Keratinocyte (primary cell): ENCODE results near the gene SKIDA1. TPM values are rescaled to one million over a fixed set of nuclear protein-coding genes. Genes with fewer than 3 reads are reported as not detected.

ENCODE experiments used
- DNase-seq: peaks from one replicate; pipeline ENCODE4 v3.0.0-alpha.2; 2011; ENCODE audit warnings: low read depth, missing footprints, low spot score
- FAIRE-seq: peaks from 2 replicates; lab custom pipeline; 2011; peaks lifted over from hg19 to GRCh38; lab: Jason Lieb, UNC
- H2AFZ ChIP-seq: 2 replicates; pipeline ENCODE4 v1.6.0; 2012; ENCODE audit warnings: low read length, control low read depth, inconsistent platforms; ENCODE audit not compliant: control insufficient read depth
- H3K27ac ChIP-seq: 2 replicates; pipeline ENCODE4 v1.5.1; 2011; ENCODE audit warnings: low read length; ENCODE audit not compliant: control insufficient read depth, insufficient read depth
- H3K27me3 ChIP-seq: 3 replicates; pipeline ENCODE4 v1.6.0; 2011; ENCODE audit warnings: low read length; ENCODE audit not compliant: control insufficient read depth, insufficient read depth; ENCODE audit errors: extremely low read depth
- H3K36me3 ChIP-seq, 2 experiments: 2 replicates in 1 of 2; 3 replicates in 1 of 2; pipeline ENCODE4 v1.5.1; 2011; ENCODE audit warnings: low read length in 2 of 2, mild to moderate bottlenecking in 1 of 2; ENCODE audit not compliant: control insufficient read depth in 2 of 2, insufficient read depth in 2 of 2; ENCODE audit errors: extremely low read depth in 1 of 2
- H3K4me1 ChIP-seq: 3 replicates; pipeline ENCODE4 v1.5.1; 2011; ENCODE audit warnings: low read length; ENCODE audit not compliant: control insufficient read depth, insufficient read depth; ENCODE audit errors: extremely low read depth
- H3K4me2 ChIP-seq: 3 replicates; pipeline ENCODE4 v1.6.0; 2011; ENCODE audit warnings: low read depth, low read length; ENCODE audit not compliant: control insufficient read depth, insufficient read depth; ENCODE audit errors: extremely low read depth
- H3K4me3 ChIP-seq, 3 experiments: fragments of 200-600 bp in 1 of 3; sonication (generic) in 1 of 3; 2 replicates in 2 of 3; 3 replicates in 1 of 3; pipeline ENCODE4 v1.5.1; 2011 to 2016; ENCODE audit warnings: low read length in 3 of 3, mild to moderate bottlenecking in 3 of 3, control low read depth in 2 of 3, inconsistent platforms in 1 of 3, low read depth in 1 of 3, mixed read lengths in 1 of 3, mixed run types in 1 of 3, moderate library complexity in 1 of 3; ENCODE audit not compliant: control insufficient read depth in 2 of 3, insufficient read depth in 2 of 3; ENCODE audit errors: extremely low read depth in 1 of 3
- H3K79me2 ChIP-seq: 2 replicates; pipeline ENCODE4 v1.6.0; 2012; ENCODE audit warnings: low read length; ENCODE audit not compliant: control insufficient read depth, insufficient read depth
- H3K9ac ChIP-seq: 3 replicates; pipeline ENCODE4 v1.6.0; 2011; ENCODE audit warnings: low read length; ENCODE audit not compliant: control insufficient read depth, insufficient read depth; ENCODE audit errors: extremely low read depth
- H3K9me1 ChIP-seq: 3 replicates; pipeline ENCODE4 v1.6.0; 2011; ENCODE audit warnings: low read length; ENCODE audit not compliant: control insufficient read depth, insufficient read depth; ENCODE audit errors: extremely low read depth
- H3K9me3 ChIP-seq: 2 replicates; pipeline ENCODE4 v1.5.1; 2012; ENCODE audit warnings: low read depth, low read length; ENCODE audit not compliant: control insufficient read depth
- H4K20me1 ChIP-seq: 3 replicates; pipeline ENCODE4 v1.6.0; 2011; ENCODE audit warnings: low read length; ENCODE audit not compliant: control insufficient read depth, insufficient read depth; ENCODE audit errors: extremely low read depth
- EZH2 ChIP-seq: IDR thresholded peaks from one replicate; pipeline ENCODE4 v1.6.1; 2012; ENCODE audit warnings: inconsistent platforms, mild to moderate bottlenecking, low read length, moderate library complexity
- dilution Hi-C: fragments of 300-500 bp; cut with MboI; formaldehyde crosslinking; loops from one replicate; pipeline ENCODE4 v1.7.0; 2020; ENCODE audit warnings: low sequenced_read_pairs; ENCODE audit not compliant: extremely low pct_ligation_motif_present
- polyA plus RNA-seq, 5 experiments: library from polyadenylated mRNA; depleted of rRNA in 3 of 5; stranded (reverse) in 3 of 5; stranded (forward) in 1 of 5; unstranded in 1 of 5; fragments of >200 nt; gene quantifications; 1 replicate in 1 of 5; 2 replicates in 3 of 5; 3 replicates in 1 of 5; pipeline versions ENCODE4 v1.2.1 to v1.2.3, GENCODE V29; 2011 to 2012; ENCODE audit warnings: missing spikeins in 2 of 5, low read depth in 1 of 5, low replicate concordance in 1 of 5
- TF ChIP-seq, protein P1 (sequence below), 3 experiments: IDR thresholded peaks in 1 of 3; conservative IDR thresholded peaks in 1 of 3; optimal IDR thresholded peaks in 1 of 3; 2 replicates in 2 of 3; 3 replicates in 1 of 3; pipeline versions ENCODE3 to v1.5.1; 2011; ENCODE audit warnings: low read length in 3 of 3, mild to moderate bottlenecking in 3 of 3, moderate library complexity in 2 of 3, control low read depth in 1 of 3, inconsistent platforms in 1 of 3; ENCODE audit not compliant: insufficient read depth in 2 of 3; ENCODE audit errors: extremely low read depth in 1 of 3

The SKIDA1 gene
- polyA plus RNA-seq, 1 donor (not counting 4 experiments of a cell fraction or from before 2014, with no cell fraction given): 0.13 TPM

GRCh38 chr10:21532694-21533466 lies 7.4 kb upstream of the SKIDA1 start:
- peak overlapping the region; percentile 98 for H3K4me2 ChIP-seq
- H3K36me3 ChIP-seq: no peaks in the 10 kb centered on the region
- no peak for TF ChIP-seq EZH2
- TF ChIP-seq, protein P1, sequence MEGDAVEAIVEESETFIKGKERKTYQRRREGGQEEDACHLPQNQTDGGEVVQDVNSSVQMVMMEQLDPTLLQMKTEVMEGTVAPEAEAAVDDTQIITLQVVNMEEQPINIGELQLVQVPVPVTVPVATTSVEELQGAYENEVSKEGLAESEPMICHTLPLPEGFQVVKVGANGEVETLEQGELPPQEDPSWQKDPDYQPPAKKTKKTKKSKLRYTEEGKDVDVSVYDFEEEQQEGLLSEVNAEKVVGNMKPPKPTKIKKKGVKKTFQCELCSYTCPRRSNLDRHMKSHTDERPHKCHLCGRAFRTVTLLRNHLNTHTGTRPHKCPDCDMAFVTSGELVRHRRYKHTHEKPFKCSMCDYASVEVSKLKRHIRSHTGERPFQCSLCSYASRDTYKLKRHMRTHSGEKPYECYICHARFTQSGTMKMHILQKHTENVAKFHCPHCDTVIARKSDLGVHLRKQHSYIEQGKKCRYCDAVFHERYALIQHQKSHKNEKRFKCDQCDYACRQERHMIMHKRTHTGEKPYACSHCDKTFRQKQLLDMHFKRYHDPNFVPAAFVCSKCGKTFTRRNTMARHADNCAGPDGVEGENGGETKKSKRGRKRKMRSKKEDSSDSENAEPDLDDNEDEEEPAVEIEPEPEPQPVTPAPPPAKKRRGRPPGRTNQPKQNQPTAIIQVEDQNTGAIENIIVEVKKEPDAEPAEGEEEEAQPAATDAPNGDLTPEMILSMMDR (optimal IDR thresholded peaks at IDR 0.05 in 1 of 3, IDR thresholded peaks at IDR 0.05 in 1 of 3, conservative IDR thresholded peaks at IDR 0.05 in 1 of 3; ENCODE audit: extremely low read depth in 1 of 3, insufficient read depth in 2 of 3, low read length in 3 of 3): no peak
- H2AFZ ChIP-seq: peak overlapping the region; percentile 67
- no peaks in the 10 kb centered on the region for H3K9me1 ChIP-seq
- peaks cover 2% of the 10 kb centered on the region for H4K20me1 ChIP-seq
- peak overlapping the region; percentile 85 for H3K27ac ChIP-seq
- DNase-seq (no peak), FAIRE-seq (peak; percentile 71)
- dilution Hi-C loops: no loop called here
- peaks cover 25% of the 10 kb centered on the region for H3K4me1 ChIP-seq
- H3K4me3 ChIP-seq: peak overlapping the region; percentile 63 to 71 (median 64)
- H3K27me3 ChIP-seq: no peaks in the 10 kb centered on the region
- peak overlapping the region; percentile 96 for H3K9ac ChIP-seq
- H3K9me3 ChIP-seq: no peaks in the 10 kb centered on the region
- H3K79me2 ChIP-seq: peaks cover 26% of the 10 kb centered on the region

DNA sequence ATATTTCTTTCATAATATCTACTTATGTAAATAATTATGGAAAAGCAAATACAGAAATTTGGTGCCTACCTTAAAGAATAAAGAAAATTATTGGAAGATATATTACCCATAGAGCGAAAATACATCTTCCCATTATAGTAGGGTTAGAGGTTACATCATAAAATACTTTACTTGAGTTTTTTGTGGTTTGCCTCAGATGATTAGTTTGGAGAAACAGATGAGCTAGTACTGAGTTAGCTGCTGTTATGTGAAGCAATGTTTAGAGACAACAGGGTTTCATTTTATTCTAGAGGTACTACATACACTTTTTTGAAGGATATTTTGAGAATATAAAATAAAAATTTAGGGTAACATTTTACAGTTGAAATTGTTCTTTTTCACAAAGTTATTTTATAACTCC lies 5.7 kb upstream of the SKIDA1 start:
- TF ChIP-seq EZH2: no peak
- TF ChIP-seq, protein P1 (optimal IDR thresholded peaks at IDR 0.05 in 1 of 3, IDR thresholded peaks at IDR 0.05 in 1 of 3, conservative IDR thresholded peaks at IDR 0.05 in 1 of 3; ENCODE audit: extremely low read depth in 1 of 3, insufficient read depth in 2 of 3, low read length in 3 of 3): no peak
- FAIRE-seq (no peak), DNase-seq (no peak)
- H3K79me2 ChIP-seq: peaks cover 14% of the 10 kb centered on the region
- dilution Hi-C loops: no loop called here
- H3K9ac ChIP-seq: no peak overlapping the region
- H3K27ac ChIP-seq: peak overlapping the region; percentile 49
- H3K9me1 ChIP-seq: no peaks in the 10 kb centered on the region
- peak overlapping the region; percentile 49 for H3K4me2 ChIP-seq
- no peaks in the 10 kb centered on the region for H3K27me3 ChIP-seq
- H3K9me3 ChIP-seq: no peaks in the 10 kb centered on the region
- peaks cover 25% of the 10 kb centered on the region for H3K4me1 ChIP-seq
- H2AFZ ChIP-seq: no peak overlapping the region
- peaks cover 2% of the 10 kb centered on the region for H4K20me1 ChIP-seq
- no peak overlapping the region for H3K4me3 ChIP-seq
- H3K36me3 ChIP-seq: no peaks in the 10 kb centered on the region
